Keratinocyte (primary cell): ENCODE measurements around the gene COX7C.

Source experiments
- CTCF ChIP-seq, 3 experiments: IDR thresholded peaks in 1 of 3; conservative IDR thresholded peaks in 1 of 3; optimal IDR thresholded peaks in 1 of 3; 2 replicates in 2 of 3; 3 replicates in 1 of 3; pipeline versions ENCODE3 to v1.5.1; 2011; ENCODE audit warnings: low read length in 3 of 3, mild to moderate bottlenecking in 3 of 3, moderate library complexity in 2 of 3, control low read depth in 1 of 3, inconsistent platforms in 1 of 3; ENCODE audit not compliant: insufficient read depth in 2 of 3; ENCODE audit errors: extremely low read depth in 1 of 3
- EZH2 ChIP-seq: IDR thresholded peaks from one replicate; pipeline ENCODE4 v1.6.1; 2012; ENCODE audit warnings: inconsistent platforms, mild to moderate bottlenecking, low read length, moderate library complexity

GRCh38 chr5:86626149-86626548 is 8.4 kb downstream of the COX7C start:
- TF ChIP-seq CTCF (optimal IDR thresholded peaks at IDR 0.05 in 1 of 3, IDR thresholded peaks at IDR 0.05 in 1 of 3, conservative IDR thresholded peaks at IDR 0.05 in 1 of 3; ENCODE audit: extremely low read depth in 1 of 3, insufficient read depth in 2 of 3, low read length in 3 of 3) (no peak), EZH2 (no peak)
